HG02943 (cell line): ENCODE results near the gene MORC3.
"Not testable (repeated sequence)": the region's sequence is repeated elsewhere in the genome, so short reads cannot be mapped to it uniquely, and the experiment has no call there.

ENCODE experiments used
- ATAC-seq: cut with Tn5 transposase; IDR thresholded peaks from one replicate; pipeline ENCODE4 v1.9.1; 2021; ENCODE audit warnings: mild to moderate bottlenecking, low read depth, moderate library complexity; ENCODE audit not compliant: unreplicated experiment

Gene MORC3, protein sequence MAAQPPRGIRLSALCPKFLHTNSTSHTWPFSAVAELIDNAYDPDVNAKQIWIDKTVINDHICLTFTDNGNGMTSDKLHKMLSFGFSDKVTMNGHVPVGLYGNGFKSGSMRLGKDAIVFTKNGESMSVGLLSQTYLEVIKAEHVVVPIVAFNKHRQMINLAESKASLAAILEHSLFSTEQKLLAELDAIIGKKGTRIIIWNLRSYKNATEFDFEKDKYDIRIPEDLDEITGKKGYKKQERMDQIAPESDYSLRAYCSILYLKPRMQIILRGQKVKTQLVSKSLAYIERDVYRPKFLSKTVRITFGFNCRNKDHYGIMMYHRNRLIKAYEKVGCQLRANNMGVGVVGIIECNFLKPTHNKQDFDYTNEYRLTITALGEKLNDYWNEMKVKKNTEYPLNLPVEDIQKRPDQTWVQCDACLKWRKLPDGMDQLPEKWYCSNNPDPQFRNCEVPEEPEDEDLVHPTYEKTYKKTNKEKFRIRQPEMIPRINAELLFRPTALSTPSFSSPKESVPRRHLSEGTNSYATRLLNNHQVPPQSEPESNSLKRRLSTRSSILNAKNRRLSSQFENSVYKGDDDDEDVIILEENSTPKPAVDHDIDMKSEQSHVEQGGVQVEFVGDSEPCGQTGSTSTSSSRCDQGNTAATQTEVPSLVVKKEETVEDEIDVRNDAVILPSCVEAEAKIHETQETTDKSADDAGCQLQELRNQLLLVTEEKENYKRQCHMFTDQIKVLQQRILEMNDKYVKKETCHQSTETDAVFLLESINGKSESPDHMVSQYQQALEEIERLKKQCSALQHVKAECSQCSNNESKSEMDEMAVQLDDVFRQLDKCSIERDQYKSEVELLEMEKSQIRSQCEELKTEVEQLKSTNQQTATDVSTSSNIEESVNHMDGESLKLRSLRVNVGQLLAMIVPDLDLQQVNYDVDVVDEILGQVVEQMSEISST

DNA sequence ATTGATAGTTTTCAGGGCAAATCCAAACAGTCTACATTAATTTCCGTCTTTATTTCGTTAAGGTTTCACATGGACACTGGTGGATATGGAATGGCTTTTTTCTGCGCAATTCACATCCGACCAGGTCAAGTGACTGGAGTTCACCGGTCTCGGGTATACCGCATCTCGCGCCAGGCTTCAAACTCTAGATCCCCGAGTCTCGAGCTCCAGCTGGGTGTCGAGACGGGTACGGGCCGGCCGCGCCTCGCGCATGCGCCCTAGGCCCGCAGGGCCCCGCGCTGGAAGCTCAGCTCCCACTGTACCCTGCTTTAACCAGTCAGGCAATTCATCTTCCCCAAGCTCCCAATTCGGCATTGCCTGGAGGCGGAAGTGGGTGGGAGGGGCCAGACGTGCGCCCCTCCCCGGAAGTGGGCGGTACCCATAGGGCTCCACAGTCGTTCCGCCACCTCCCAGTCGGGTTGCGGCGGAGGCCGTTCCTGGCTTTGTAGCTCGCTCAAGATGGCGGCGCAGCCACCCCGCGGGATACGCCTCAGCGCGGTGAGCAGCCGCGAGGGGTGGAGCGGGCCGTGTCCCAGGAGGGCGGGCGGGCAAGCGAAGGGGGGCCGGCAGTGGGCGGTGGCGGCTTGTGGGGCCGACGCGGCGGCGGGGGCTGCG, at the start of gene MORC3:
TSS of gene MORC3 (plus strand) at position 431 of the 654 bp plus-strand sequence. CDS start at position 499, 68 bp downstream.
- ATAC-seq, result peak; percentile 86

DNA sequence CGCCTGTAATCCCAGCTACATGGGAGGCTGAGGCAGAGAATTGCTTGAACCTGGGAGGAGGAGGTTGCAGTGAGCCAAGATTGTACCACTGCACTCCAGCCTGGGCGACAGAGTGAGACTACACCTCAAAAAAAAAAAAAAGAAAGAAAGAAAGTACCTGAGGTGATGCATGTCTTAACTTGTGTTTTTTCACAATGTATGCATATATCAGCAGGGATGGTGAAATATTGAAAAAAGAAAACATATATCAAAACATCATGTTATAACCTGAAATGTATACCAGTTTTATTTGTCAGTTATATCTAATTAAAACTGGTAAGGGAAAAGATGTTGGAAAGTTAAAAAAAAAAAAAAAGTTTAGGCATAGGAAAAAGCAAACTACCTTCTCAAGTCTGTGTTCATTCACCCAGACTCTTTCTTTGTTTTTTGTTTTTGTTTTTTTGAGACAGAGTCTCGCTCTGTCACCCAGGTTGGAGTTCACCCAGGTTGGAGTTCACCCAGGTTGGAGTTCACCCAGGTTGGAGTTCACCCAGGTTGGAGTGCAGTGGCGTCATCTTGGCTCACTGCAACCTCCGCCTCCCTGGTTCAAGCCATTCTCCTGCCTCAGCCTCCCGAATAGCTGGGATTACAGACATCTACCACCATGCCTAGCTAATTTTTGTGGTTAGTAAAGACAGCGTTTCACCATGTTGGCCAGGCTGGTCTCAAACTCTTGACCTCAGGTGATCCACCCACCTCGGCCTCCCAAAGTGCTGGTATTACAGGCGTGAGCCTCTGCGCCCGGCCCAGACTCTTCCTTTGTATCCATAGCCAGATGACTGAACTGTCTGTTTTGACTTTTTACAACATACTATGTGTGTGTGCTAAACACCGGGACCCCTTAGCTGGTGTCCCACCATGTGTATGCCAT, 49.0 kb upstream of the MORC3 start:
- not testable (repeated sequence) for ATAC-seq

DNA sequence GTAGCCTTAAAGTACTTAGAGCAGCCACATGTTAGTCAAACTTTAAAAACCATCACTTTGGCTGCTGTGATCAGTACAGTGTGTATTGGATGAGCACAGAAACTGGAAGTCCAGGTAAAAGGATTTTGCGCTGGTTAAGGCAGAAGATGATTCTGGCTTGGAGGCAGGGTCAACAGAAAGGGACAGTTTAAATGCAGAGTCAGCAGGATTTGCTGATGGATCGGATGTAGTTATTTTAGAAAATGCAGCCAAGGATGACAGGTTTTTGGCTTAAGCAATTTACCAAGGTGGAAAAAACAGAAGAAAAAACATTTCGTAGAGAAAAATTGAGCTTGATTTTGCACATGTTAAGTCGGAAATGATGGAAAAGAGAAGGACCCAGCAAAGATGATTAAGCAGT, 45.9 kb upstream of the MORC3 start:
- no peak for ATAC-seq

DNA sequence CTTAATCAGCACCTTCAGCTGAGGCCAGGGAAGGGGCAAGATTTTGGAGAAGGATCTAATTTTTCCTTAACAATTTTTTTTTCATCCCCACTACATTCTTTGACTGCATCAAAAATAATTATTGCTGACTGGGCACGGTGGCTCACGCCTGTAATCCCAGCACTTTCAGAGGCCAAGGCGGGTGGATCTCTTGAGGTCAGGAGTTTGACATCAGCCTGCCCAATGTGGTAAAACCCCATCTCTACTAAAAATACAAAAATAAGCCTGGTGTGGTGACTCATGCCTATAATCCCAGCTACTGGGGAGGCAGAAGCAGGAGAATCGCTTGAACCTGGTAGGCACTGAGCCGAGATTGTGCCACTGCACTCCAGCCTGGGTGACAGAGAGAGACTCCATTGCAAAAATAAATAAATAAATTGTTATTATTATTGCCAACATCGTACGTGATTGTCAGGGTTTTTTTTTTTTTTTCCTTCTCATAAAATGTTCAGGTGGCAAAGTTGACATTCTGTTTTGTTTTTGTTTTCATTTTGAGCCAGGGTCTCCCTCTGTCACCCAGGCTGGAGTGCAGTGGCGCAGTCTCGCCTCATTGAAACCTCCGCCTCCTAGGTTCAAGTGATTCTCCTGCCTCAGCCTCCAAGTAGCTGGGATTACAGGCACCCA, 37.3 kb upstream of the MORC3 start:
- ATAC-seq, result no peak

DNA sequence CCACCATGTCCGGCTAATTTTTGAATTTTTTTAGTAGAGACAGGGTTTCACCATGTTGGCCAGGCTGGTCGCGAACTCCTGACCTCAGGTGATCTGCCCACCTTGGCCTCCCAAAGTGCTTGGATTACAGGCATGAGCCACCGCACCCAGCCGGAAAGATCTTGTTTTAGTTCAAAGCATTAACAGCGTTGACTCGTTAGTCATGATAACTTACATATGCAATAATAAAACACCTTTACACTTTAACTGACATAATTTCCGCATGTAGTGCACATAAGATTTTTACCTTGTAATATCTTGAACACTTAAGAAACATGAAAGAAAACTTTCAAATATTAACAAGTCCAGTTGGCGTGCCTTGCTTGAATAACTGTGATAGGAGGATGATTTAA, 36.8 kb upstream of the MORC3 start:
- not testable (repeated sequence) for ATAC-seq

DNA sequence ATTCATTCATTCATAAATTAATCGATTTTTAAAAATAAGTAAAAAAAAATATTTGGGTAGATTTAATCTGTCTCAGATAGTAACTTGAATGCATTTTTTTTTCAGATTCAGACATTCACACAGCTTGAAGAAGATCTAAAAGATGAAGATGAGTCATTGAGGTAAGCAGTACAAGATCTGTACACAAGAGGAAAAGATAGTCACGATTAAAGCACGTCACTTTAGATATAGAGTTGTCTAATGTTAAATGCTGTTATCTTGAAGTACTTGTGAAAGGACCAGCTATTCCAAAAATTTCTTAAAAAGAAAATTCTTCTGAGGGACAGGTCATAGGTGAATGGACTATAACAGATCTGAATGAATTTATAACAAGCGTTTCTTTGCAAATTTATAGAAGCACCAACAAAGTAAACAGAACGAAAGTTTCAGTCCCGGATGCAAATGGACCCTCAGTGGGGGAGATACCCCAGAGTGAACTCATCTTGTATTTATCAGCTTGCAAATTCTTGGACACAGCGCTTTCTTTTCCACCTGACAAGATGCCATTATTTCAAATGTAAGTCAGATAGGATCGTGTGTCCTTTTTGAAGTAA, 31.2 kb upstream of the MORC3 start:
- ATAC-seq, result no peak

DNA sequence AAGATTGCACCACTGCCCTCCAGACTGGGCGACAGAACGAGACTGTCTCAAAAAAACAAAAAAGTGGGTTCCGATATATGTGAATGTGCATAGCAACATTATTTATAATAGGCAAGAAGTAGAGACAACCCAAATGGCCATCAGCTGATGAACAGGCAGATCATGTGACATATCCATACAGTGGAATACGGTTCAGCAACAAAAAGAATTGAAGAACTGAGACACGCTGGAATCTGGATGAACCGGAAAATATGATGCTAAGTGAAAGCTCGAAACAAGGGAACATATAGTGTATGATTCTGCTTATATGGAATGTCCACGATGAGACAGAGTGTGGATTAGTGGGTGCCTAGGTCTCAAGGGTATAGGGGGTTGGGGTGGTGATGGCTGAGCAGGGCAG, 28.5 kb upstream of the MORC3 start:
- ATAC-seq, result no peak

DNA sequence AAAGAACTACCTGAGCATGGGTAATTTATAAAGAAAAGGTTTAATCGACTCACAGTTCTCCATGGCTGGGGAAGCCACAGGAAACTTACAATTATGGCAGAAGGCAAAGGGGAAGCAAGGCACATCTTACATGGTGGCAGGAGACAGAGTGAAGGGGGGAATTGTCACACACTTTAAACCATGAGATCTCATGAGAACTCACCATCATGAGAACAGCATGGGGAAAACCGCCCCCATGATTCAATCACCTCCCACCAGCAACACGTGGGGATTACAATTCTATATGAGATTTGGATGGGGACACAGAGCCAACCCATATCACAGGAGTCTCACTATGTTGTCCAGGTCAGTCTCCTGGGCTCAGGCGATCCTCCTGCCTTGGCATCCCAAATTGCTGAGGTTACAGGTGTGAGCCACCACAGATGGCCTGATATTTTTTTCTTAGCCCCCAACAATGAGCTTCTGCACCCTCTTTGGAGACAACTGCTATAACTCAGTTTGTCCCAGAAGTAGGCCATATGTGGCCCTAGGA, 22.5 kb upstream of the MORC3 start:
- no peak for ATAC-seq

DNA sequence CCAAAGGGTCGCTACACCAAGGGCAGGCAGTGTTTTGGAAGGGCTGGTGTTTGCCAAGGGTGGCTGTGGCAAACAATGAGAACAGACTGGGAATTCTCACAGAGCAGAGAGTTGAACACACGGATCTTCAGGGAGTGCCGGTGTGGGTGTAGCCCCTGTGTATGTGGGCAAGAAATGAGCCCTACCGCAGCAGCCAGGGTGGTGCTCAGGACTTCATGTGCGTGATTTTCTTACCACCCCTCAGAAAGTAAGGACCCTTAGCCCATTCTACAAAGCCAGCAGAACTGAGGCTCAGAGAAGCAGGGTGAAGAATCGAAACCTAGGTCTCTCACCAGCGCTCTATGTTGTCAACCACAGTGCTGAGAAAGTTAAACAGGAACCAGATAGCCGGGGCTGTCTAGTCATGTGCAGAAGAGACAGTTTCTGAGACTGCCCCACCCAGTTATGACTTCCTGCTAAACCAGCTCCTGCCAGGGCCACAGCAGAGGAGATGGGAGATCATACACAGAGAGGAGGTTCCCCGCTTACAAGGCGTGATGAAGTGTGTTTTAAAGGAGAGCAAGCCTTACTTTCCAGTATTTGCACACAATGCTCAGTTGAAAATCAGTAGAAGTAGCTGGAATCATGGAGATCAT, 21.9 kb upstream of the MORC3 start:
- peak; percentile 99 for ATAC-seq

DNA sequence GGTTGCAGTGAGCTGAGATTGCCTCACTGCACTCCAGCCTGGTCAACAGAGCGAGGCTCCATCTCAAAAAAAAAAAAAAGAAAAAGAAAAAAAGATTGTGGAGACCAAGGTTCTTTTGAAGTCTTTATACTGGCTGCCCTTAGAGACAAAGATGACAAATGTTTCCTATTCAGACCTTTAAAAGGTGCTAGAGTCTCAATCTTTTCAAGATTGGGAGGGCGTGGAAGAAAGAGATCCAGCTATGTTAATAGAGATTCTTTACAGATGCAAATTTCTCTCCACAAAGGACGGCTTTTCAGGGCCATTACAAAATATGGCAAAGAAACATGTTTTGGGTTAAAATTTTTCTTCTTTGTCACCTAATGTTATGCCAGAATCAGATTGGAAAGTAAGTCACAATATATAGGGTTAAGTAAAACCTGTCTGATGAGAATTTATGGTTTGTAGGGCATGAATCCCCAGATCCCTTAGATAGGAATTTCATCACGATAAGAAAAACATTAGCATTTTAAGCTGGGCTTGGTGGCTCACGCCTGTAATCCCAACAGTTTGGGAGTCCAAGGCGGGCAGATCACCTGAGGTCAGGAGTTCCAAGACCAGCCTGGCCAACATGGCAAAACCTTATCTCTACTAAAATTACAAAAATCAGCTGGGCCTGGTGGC, 13.0 kb upstream of the MORC3 start:
- no peak for ATAC-seq

DNA sequence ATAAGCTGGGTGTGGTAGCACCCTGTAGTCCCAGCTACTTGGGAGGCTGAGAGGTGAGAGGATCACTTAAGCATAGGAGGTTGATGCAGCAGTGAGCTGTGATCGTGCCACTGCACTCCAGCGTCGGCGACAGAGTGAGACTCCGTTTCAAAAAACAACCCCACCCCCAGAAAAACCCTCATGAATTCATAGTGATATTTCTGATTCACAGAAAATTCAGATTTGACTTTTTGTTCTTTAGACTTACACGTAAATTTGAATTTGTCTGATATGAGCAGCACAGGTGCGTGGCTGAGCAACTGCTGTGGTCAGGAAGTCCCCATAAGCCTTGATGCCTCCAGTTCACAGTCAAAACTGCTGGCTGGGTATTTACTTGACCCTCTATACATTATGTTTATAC, 10.0 kb upstream of the MORC3 start:
- ATAC-seq, result no peak

DNA sequence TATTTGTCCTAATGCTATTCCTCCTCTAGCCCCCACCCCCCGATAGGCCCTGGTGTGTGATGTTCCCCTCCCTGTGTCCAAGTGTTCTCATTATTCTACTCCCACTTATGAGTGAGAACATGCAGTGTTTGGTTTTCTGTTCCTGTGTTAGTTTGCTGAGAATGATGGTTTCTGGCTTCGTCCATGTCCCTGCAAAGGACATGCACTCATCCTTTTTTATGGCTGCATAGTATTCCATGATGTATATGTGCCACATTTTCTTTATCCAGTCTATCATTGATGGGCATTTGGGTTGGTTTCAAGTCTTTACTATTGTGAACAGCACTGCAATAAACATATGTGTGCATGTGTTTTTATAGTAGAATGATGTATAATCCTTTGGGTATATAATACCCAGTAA, 6.6 kb upstream of the MORC3 start:
- ATAC-seq, result not testable (repeated sequence)

DNA sequence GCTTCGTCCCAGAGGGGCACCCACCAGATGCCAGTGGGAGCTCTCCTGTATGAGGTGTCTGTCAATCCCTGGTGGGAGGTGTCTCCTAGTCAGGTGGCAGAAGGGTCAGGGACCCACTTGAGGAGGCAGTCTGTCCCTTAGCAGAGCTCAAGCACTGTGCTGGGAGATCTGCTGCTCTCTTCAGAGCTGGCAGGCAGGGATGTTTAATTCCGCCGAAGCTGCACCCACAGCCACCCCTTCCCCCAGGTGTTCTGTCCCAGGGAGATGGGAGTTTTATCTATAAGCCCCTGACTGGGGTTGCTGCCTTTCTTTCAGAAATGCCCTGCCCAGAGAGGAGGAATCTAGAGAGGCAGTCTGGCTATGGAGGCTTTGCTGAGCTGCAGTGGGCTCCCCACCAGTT, 4.0 kb upstream of the MORC3 start:
- ATAC-seq, result not testable (repeated sequence)

DNA sequence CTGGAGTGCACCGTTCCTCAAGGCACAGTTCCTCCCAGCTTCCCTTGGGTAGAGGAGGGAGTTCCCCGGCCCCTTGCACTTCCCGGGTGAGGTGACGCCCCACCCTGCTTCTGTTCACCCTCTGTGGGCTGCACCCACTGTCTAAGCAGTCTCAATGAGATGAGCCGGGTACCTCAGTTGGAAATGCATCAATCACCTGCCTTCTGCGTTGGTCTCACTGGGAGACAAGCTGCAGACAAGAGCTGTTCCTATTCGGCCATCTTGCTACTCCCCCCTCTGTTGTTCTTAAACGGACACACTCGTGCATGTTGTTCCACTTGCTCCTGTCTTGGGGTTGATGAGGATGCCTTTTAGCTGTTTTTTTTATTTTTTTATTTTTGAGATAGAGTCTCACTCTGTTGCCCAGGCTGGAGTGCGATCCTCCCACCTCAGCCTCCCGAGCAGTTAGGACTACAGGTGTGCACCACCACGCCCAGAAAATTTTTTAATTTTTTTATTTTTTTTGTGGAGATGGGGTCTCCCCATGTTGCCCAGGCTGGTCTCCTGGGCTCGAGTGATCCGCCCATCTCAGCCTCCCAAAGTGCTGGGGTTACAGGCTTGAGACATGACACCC, 3.0 kb upstream of the MORC3 start:
- no peak for ATAC-seq

DNA sequence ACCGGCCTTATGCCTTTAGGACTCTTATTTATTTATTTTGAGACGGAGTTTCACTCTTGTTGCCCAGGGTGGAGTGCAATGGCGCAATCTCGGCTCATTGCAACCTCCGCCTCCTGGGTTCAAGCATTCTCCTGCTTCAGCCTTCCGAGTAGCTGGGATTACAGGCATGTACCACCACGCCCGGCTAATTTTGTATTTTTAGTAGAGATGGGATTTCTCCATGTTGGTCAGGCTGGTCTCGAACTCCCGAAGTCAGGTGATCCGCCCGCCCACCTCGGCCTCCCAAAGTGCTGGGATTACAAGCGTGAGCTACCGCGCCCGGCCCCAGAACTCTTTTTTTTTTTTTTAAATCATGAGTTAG, 611 bp upstream of the MORC3 start:
- ATAC-seq, result not testable (repeated sequence)

DNA sequence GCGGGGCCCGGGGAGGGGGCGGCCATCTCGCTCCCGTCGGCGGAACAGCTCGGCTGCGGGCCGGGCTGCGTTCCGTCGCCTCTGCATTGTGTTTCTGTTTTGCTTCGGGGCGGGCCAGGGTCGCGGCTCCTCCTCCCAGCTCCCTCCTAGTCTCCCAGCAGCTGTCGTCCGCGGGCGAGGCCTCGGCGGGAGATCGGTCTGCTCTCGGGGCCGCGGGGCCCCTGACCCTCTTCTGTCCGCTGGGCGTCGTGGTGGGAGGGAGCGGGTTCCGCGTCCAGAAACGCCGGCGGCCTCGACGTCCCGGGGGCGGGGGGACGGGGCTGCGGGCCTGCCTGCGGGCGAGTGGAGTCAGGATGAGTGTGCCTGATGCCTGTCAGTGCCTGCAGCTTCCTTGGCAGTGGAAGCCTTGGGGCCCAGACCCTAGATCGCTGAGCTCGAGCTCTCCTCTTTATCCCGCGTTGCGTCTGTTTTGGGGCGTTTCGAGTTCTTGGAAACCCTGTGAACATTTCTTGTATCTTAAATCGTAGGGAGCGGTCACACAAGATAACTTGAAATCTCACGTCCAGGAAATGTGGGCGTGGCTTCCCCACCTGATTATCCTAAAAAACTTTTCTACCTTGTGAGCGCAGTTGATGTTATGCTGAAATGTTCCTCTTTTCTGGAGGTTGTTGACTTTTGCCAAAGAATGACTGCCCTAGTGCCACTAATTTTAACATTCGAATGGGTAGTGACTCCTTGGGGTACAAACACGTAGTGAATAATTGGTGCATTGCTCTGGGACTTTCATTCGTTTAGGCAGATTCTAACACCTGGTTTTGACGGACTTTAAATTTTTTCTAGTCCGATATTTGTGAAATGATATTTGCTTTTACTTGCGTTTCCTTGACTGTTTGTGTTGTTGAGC, 676 bp downstream of the MORC3 start:
- peak; percentile 46 for ATAC-seq
